Adrenal gland (tissue), 5 donors: Measurements from ENCODE around the gene APBA2.
"Not testable (repeated sequence)": the region's sequence is repeated elsewhere in the genome, so short reads cannot be mapped to it uniquely, and the experiment has no call there.

Source experiments
- CTCF ChIP-seq, 6 experiments: fragments of 450-650 bp in 4 of 6; fragments of 200-600 bp in 2 of 6; sonication (generic) in 1 of 6; IDR thresholded peaks; 1 replicate in 5 of 6; 2 replicates in 1 of 6; pipeline versions ENCODE4 v1.5.1 to v1.8.0; 2016 to 2021; ENCODE audit warnings: antibody characterized with exemption in 6 of 6, mild to moderate bottlenecking in 2 of 6, moderate library complexity in 1 of 6
- POLR2A ChIP-seq, 2 donors: fragments of 450-650 bp; IDR thresholded peaks; one replicate each; pipeline ENCODE4 v1.6.1; 2017; ENCODE audit warnings: antibody characterized with exemption in 2 of 2, mild to moderate bottlenecking in 2 of 2, moderate library complexity in 1 of 2
- donor health status: DM: no; HTN: no; CAD: no.

GRCh38 chr15:28843520-28843919 is 42.3 kb upstream of the APBA2 start:
- not testable (repeated sequence) for TF ChIP-seq CTCF, POLR2A (IDR thresholded peaks at IDR 0.05)
